SK-N-SH treated with all-trans-retinoic acid at 6 μM for 48 hours (cell line): Measurements from ENCODE around the gene GNPTG.

ENCODE experiments used
- ATAC-seq: fragments of 200-7000 bp; cut with Tn5 transposase; 3 replicates; pipeline ENCODE4 v1.9.1; 2020; ENCODE audit warnings: mild to moderate bottlenecking, moderate library complexity
- ARNTL ChIP-seq: fragments of 450-650 bp; formaldehyde crosslinking; IDR thresholded peaks from 2 replicates; pipeline ENCODE4 v1.5.0; 2020; ENCODE audit warnings: low read depth, mild to moderate bottlenecking, moderate library complexity, borderline replicate concordance
- BACH2 ChIP-seq: fragments of 250-450 bp; sonication (Bioruptor Pico); IDR thresholded peaks from 2 replicates; pipeline ENCODE4 v1.9.0; 2021; ENCODE audit warnings: mild to moderate bottlenecking, borderline replicate concordance
- CREB5 ChIP-seq: fragments of 250-450 bp; sonication (Bioruptor Pico); IDR thresholded peaks from 2 replicates; pipeline ENCODE4 v1.5.1; 2020; ENCODE audit warnings: low read depth, mild to moderate bottlenecking, moderate library complexity
- CSDC2 ChIP-seq: fragments of 250-450 bp; sonication (Bioruptor Pico); IDR thresholded peaks from 2 replicates; pipeline ENCODE4 v1.5.0; 2020; ENCODE audit warnings: mild to moderate bottlenecking, moderate library complexity
- CSRNP3 ChIP-seq: fragments of 250-450 bp; sonication (Bioruptor Pico); IDR thresholded peaks from 2 replicates; pipeline ENCODE4 v1.5.1; 2021; ENCODE audit warnings: mild to moderate bottlenecking, moderate library complexity
- ESRRG ChIP-seq: fragments of 250-450 bp; sonication (Bioruptor Pico); IDR thresholded peaks from 2 replicates; pipeline ENCODE4 v1.6.1; 2021; ENCODE audit warnings: mild to moderate bottlenecking
- GLIS3 ChIP-seq: fragments of 250-450 bp; sonication (Bioruptor Pico); IDR thresholded peaks from 2 replicates; pipeline ENCODE4 v1.5.0; 2020; ENCODE audit warnings: mild to moderate bottlenecking, moderate library complexity
- ISL1 ChIP-seq: fragments of 250-450 bp; sonication (Bioruptor Pico); IDR thresholded peaks from 2 replicates; pipeline ENCODE4 v2.1.2; 2022; ENCODE audit warnings: mild to moderate bottlenecking, moderate library complexity
- OSR1 ChIP-seq: fragments of 250-450 bp; sonication (Bioruptor Pico); IDR thresholded peaks from 2 replicates; pipeline ENCODE4 v1.8.0; 2022; ENCODE audit warnings: moderate library complexity, mild to moderate bottlenecking, inconsistent platforms
- PATZ1 ChIP-seq: fragments of 250-450 bp; sonication (Bioruptor Pico); IDR thresholded peaks from 2 replicates; pipeline ENCODE4 v1.8.0; 2020; ENCODE audit warnings: mild to moderate bottlenecking, moderate library complexity, borderline replicate concordance
- PPARA ChIP-seq: fragments of 250-450 bp; sonication (Bioruptor Pico); IDR thresholded peaks from 2 replicates; pipeline ENCODE4 v1.5.0; 2020; ENCODE audit warnings: mild to moderate bottlenecking, borderline replicate concordance
- RARB ChIP-seq: fragments of 250-450 bp; sonication (Bioruptor Pico); IDR thresholded peaks from 2 replicates; pipeline ENCODE4 v1.8.0; 2021; ENCODE audit warnings: mild to moderate bottlenecking, moderate library complexity
- SNAI2 ChIP-seq: fragments of 250-450 bp; sonication (Bioruptor Pico); IDR thresholded peaks from 2 replicates; pipeline ENCODE4 v1.5.0; 2020; ENCODE audit warnings: mild to moderate bottlenecking, moderate library complexity
- TCF4 ChIP-seq: fragments of 250-450 bp; sonication (Bioruptor Pico); IDR thresholded peaks from 2 replicates; pipeline ENCODE4 v1.8.0; 2021; ENCODE audit warnings: mild to moderate bottlenecking, moderate library complexity, borderline replicate concordance
- TOX ChIP-seq: fragments of 250-450 bp; sonication (Bioruptor Pico); IDR thresholded peaks from 2 replicates; pipeline ENCODE4 v1.8.0; 2021; ENCODE audit warnings: mild to moderate bottlenecking, moderate library complexity, borderline replicate concordance
- TSHZ2 ChIP-seq: fragments of 250-450 bp; sonication (Bioruptor Pico); IDR thresholded peaks from 2 replicates; pipeline ENCODE4 v1.5.0; 2020; ENCODE audit warnings: mild to moderate bottlenecking, moderate library complexity
- ZC3H10 ChIP-seq: fragments of 250-450 bp; sonication (Bioruptor Pico); IDR thresholded peaks from 2 replicates; pipeline ENCODE4 v1.5.1; 2021; ENCODE audit warnings: mild to moderate bottlenecking, moderate library complexity
- ZFP3 ChIP-seq: fragments of 250-450 bp; sonication (Bioruptor Pico); IDR thresholded peaks from 2 replicates; pipeline ENCODE4 v1.5.0; 2020; ENCODE audit warnings: mild to moderate bottlenecking, moderate library complexity
- ZFP30 ChIP-seq: fragments of 450-650 bp; formaldehyde crosslinking; IDR thresholded peaks from 2 replicates; pipeline ENCODE4 v1.5.0; 2022; ENCODE audit warnings: mild to moderate bottlenecking, moderate library complexity
- ZNF565 ChIP-seq: fragments of 450-650 bp; formaldehyde crosslinking; conservative IDR thresholded peaks from 2 replicates; pipeline ENCODE4 v1.5.0; 2020; ENCODE audit warnings: low read depth, mild to moderate bottlenecking, moderate library complexity
- ZNF70 ChIP-seq: fragments of 450-650 bp; formaldehyde crosslinking; IDR thresholded peaks from 2 replicates; pipeline ENCODE4 v1.5.0; 2020; ENCODE audit warnings: mild to moderate bottlenecking, moderate library complexity
- ZNF8 ChIP-seq: fragments of 450-650 bp; formaldehyde crosslinking; IDR thresholded peaks from 2 replicates; pipeline ENCODE4 v1.5.0; 2020; ENCODE audit warnings: mild to moderate bottlenecking, moderate library complexity

GNPTG gene

GRCh38 chr16:1315081-1316032 lies 36.4 kb upstream of the GNPTG start:
- no peak for ATAC-seq
- no peak for TF ChIP-seq CREB5 (CRISPR knock-in tag)
- TF ChIP-seq ZFP30 (CRISPR knock-in tag): no peak
- TF ChIP-seq ZC3H10 (CRISPR knock-in tag): no peak
- no peak for TF ChIP-seq ZNF8 (CRISPR knock-in tag)
- TF ChIP-seq CSDC2 (CRISPR knock-in tag): no peak
- no peak for TF ChIP-seq CSRNP3 (CRISPR knock-in tag)
- no peak for TF ChIP-seq RARB (CRISPR knock-in tag)
- no peak for TF ChIP-seq ZNF70
- TF ChIP-seq PPARA (CRISPR knock-in tag): no peak
- no peak for TF ChIP-seq ZNF565
- no peak for TF ChIP-seq ZFP3 (CRISPR knock-in tag)
- TF ChIP-seq ESRRG: no peak

GRCh38 chr16:1316033-1316405 lies 35.7 kb upstream of the GNPTG start:
- no peak for ATAC-seq
- TF ChIP-seq TSHZ2 (no peak), RARB (CRISPR knock-in tag) (no peak), ISL1 (CRISPR knock-in tag) (no peak), TOX (CRISPR knock-in tag) (no peak), BACH2 (CRISPR knock-in tag) (no peak), CSDC2 (CRISPR knock-in tag) (no peak), TCF4 (CRISPR knock-in tag) (no peak), OSR1 (CRISPR knock-in tag) (no peak), ZC3H10 (CRISPR knock-in tag) (no peak), CREB5 (CRISPR knock-in tag) (no peak), ARNTL (CRISPR knock-in tag) (no peak)

GRCh38 chr16:1317479-1318267 lies 34.1 kb upstream of the GNPTG start:
- TF ChIP-seq CSDC2 (CRISPR knock-in tag) (no peak), ZNF565 (no peak), TOX (CRISPR knock-in tag) (no peak), TCF4 (CRISPR knock-in tag) (no peak), ZFP30 (CRISPR knock-in tag) (no peak), PPARA (CRISPR knock-in tag) (no peak), BACH2 (CRISPR knock-in tag) (no peak), PATZ1 (CRISPR knock-in tag) (no peak), SNAI2 (CRISPR knock-in tag) (no peak), ZNF8 (CRISPR knock-in tag) (no peak), GLIS3 (CRISPR knock-in tag) (no peak), ZC3H10 (CRISPR knock-in tag) (no peak), ISL1 (CRISPR knock-in tag) (no peak), CSRNP3 (CRISPR knock-in tag) (no peak), RARB (CRISPR knock-in tag) (no peak)

More at GRCh38 chr16:1317479-1318267, 34.1 kb upstream of the GNPTG start:
- ATAC-seq: no peak
